Spleen (tissue), 11 donors: Measurements from ENCODE around the gene AP1G1. TPM values are rescaled to one million over a fixed set of nuclear protein-coding genes. Genes with fewer than 3 reads are reported as not detected.
A peak's percentile ranks its signal among the peaks of the same experiment; 100 is the strongest.

Experiments used
- DNase-seq: peaks from one replicate; pipeline ENCODE4 v3.0.0-alpha.2; 2020
- H3K27ac ChIP-seq, 8 donors: fragments of 200-600 bp; sonication (generic) in 7 of 8; 1 replicate in 4 of 8; 2 replicates in 4 of 8; pipeline versions ENCODE4 v1.5.0 to v1.8.0; 2016 to 2021; ENCODE audit warnings: inconsistent platforms in 4 of 8, mild to moderate bottlenecking in 4 of 8, moderate library complexity in 1 of 8
- H3K27me3 ChIP-seq, 7 donors: fragments of 200-600 bp; sonication (generic) in 6 of 7; replicated peaks in 1 of 7; 1 replicate in 4 of 7; 2 replicates in 3 of 7; pipeline versions ENCODE4 v1.5.0 to v1.8.0; 2016 to 2021; ENCODE audit warnings: inconsistent platforms in 3 of 7, mild to moderate bottlenecking in 1 of 7
- H3K36me3 ChIP-seq, 6 donors: fragments of 200-600 bp; sonication (generic) in 5 of 6; 1 replicate in 4 of 6; 2 replicates in 2 of 6; pipeline versions ENCODE4 v1.5.0 to v1.8.0; 2016 to 2021; ENCODE audit warnings: inconsistent platforms in 2 of 6
- H3K4me1 ChIP-seq, 6 donors: fragments of 200-600 bp; sonication (generic) in 5 of 6; 1 replicate in 3 of 6; 2 replicates in 3 of 6; pipeline versions ENCODE4 v1.5.0 to v1.8.0; 2016 to 2021; ENCODE audit warnings: inconsistent platforms in 3 of 6
- H3K4me3 ChIP-seq, 8 donors: fragments of 200-600 bp; sonication (generic) in 7 of 8; 1 replicate in 4 of 8; 2 replicates in 4 of 8; pipeline versions ENCODE4 v1.5.0 to v1.8.0; 2016 to 2021; ENCODE audit warnings: inconsistent platforms in 4 of 8, mild to moderate bottlenecking in 4 of 8, moderate library complexity in 2 of 8
- H3K9me3 ChIP-seq, 8 donors: fragments of 200-600 bp; sonication (generic) in 7 of 8; 1 replicate in 4 of 8; 2 replicates in 4 of 8; pipeline versions ENCODE4 v1.5.0 to v1.8.0; 2016 to 2021; ENCODE audit warnings: inconsistent platforms in 4 of 8
- POLR2A ChIP-seq, 3 donors: fragments of 450-650 bp; IDR thresholded peaks; one replicate each; pipeline ENCODE4 v1.5.1; 2017; ENCODE audit warnings: antibody characterized with exemption in 3 of 3, mild to moderate bottlenecking in 1 of 3
- POLR2AphosphoS5 ChIP-seq, 3 donors: sonication (generic); formaldehyde crosslinking; IDR thresholded peaks; one replicate each; pipeline ENCODE4 v1.5.1; 2017; ENCODE audit warnings: antibody characterized with exemption in 3 of 3
- WGBS, 5 donors: extraction: QIAGEN DNeasy Blood & Tissue Kit in 3 of 5; methylation state at CpG; one replicate each; pipeline versions ENCODE4 v1.1.5 to v1.1.7; 2013 to 2018; 5-methylcytosine and 5-hydroxymethylcytosine counted together
- intact Hi-C: fragments of 100-400 bp; cut with DNase I; formaldehyde crosslinking; loops from one replicate; pipeline ENCODE4 v1.15.0; 2023; ENCODE audit warnings: low total_unique reads
- polyA plus RNA-seq, 3 donors: library from polyadenylated mRNA; stranded (reverse); fragments of 200-250 nt; gene quantifications; one replicate each; pipeline ENCODE4 v1.2.1, GENCODE V29; 2013
- total RNA-seq, 7 donors: library from RNA; depleted of rRNA in 3 of 7; stranded (reverse); fragments of >200 nt in 3 of 7; fragmentation: NEBNext Ultra II Directional in 4 of 7; extraction: Animal tissue kit (Norgen Biotek cat#: 25700) in 4 of 7; gene quantifications; one replicate each; pipeline versions ENCODE4 v1.1.0 to v1.2.1, GENCODE V29; 2016 to 2021
- TF ChIP-seq, protein P1 (sequence below), 11 experiments: fragments of 200-600 bp in 7 of 11; fragments of 450-650 bp in 4 of 11; sonication (generic) in 4 of 11; IDR thresholded peaks in 8 of 11; conservative IDR thresholded peaks in 3 of 11; 1 replicate in 7 of 11; 2 replicates in 4 of 11; pipeline versions ENCODE4 v1.4.0 to v1.8.0; 2016 to 2021; ENCODE audit warnings: antibody characterized with exemption in 11 of 11, inconsistent platforms in 4 of 11, mild to moderate bottlenecking in 1 of 11
- donor health status: healthy with polysubstance abuse.
- donor health status: DM: no; HTN: no; CAD: no; lungs with moderate emphysema.
- donor health status: DM: no; HTN: no; CAD: no.
- donor health status: Bipolar disorder and iron deficiency.
- donor health status: healthy.
- donor health status: DM: no; HTN: no; CAD: no.
- donor health status: DM: yes; HTN: yes; CAD: no.

The AP1G1 gene
- total and polyA plus RNA-seq, 10 donors, result 11.2 to 125 (median 94.1) TPM

DNA sequence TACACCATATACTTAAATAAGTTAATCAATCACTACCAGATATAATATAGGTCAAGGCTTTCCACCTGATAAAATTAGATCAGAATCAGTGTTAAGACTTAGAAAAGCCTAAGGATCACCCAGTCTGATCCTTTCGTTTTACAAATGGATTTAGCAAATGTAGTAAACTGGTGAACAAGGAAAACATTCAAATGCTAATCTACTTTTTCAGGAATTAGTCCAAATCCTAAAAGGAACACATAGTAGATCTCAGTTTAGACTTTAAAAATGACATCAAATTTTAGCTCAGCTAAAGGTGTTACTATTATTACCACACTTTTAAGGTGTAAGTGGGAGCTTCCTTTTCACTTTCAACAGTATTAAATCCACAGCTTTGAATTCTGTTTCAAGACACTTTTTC lies 96.1 kb downstream of the AP1G1 start:
- WGBS, 5 donors, result 73 to 85% (median 80%) methylated on average over 1 of the region's 1 CpG
- intact Hi-C loops, result no loop called here
- H3K4me1 ChIP-seq, result peaks cover 0 to 11% (median 2%) of the 10 kb centered on the region in 6 donors

DNA sequence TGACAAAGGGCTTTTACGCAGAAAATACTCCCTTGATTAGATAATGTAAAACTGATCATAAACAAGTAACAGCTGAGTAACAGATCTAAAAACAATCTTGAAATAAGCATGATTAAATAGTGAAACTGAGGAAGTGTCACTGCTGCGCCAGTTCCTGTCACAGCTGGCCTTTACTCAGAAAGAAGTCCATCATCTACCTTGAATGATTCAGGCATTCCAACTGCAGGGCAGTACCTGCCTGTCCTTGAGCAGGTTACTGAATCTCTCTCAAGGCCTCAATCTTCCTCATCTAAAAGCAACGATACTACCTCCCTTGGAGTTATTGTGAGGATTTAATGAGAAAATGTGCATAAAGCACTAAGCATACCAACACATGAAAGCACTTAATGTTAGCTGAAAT lies 96.8 kb downstream of the AP1G1 start:
- Histone ChIP-seq H3K27ac (peak overlapping the region in 1 of 8 donors; percentile 21), H3K27me3 (no peaks in the 10 kb centered on the region), H3K4me3 (no peak overlapping the region), H3K4me1 (peaks cover 0 to 11% (median 2%) of the 10 kb centered on the region in 6 donors), H3K9me3 (no peaks in the 10 kb centered on the region), H3K36me3 (peaks cover 0 to 28% (median 4%) of the 10 kb centered on the region in 6 donors)
- intact Hi-C loops, result no loop called here
- DNase-seq, result no peak
- WGBS, 5 donors, result 69 to 92% (median 83%) methylated on average over 3 of the region's 3 CpGs
- TF ChIP-seq POLR2AphosphoS5 (IDR thresholded peaks at IDR 0.05), result no peak
- TF ChIP-seq, protein P1, sequence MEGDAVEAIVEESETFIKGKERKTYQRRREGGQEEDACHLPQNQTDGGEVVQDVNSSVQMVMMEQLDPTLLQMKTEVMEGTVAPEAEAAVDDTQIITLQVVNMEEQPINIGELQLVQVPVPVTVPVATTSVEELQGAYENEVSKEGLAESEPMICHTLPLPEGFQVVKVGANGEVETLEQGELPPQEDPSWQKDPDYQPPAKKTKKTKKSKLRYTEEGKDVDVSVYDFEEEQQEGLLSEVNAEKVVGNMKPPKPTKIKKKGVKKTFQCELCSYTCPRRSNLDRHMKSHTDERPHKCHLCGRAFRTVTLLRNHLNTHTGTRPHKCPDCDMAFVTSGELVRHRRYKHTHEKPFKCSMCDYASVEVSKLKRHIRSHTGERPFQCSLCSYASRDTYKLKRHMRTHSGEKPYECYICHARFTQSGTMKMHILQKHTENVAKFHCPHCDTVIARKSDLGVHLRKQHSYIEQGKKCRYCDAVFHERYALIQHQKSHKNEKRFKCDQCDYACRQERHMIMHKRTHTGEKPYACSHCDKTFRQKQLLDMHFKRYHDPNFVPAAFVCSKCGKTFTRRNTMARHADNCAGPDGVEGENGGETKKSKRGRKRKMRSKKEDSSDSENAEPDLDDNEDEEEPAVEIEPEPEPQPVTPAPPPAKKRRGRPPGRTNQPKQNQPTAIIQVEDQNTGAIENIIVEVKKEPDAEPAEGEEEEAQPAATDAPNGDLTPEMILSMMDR (IDR thresholded peaks at IDR 0.05 in 8 of 11, conservative IDR thresholded peaks at IDR 0.05 in 3 of 11), result no peak
- TF ChIP-seq POLR2A (IDR thresholded peaks at IDR 0.05), result no peak

More for the DNA sequence above, 96.1 kb downstream of the AP1G1 start:
- Histone ChIP-seq H3K27me3 (no peaks in the 10 kb centered on the region), H3K36me3 (peaks cover 0 to 28% (median 4%) of the 10 kb centered on the region in 6 donors), H3K27ac (no peak overlapping the region), H3K9me3 (no peaks in the 10 kb centered on the region), H3K4me3 (no peak overlapping the region)
- no peak for DNase-seq
- no peak for TF ChIP-seq POLR2AphosphoS5 (IDR thresholded peaks at IDR 0.05)
- TF ChIP-seq, protein P1 (IDR thresholded peaks at IDR 0.05 in 8 of 11, conservative IDR thresholded peaks at IDR 0.05 in 3 of 11), result no peak
- no peak for TF ChIP-seq POLR2A (IDR thresholded peaks at IDR 0.05)

DNA sequence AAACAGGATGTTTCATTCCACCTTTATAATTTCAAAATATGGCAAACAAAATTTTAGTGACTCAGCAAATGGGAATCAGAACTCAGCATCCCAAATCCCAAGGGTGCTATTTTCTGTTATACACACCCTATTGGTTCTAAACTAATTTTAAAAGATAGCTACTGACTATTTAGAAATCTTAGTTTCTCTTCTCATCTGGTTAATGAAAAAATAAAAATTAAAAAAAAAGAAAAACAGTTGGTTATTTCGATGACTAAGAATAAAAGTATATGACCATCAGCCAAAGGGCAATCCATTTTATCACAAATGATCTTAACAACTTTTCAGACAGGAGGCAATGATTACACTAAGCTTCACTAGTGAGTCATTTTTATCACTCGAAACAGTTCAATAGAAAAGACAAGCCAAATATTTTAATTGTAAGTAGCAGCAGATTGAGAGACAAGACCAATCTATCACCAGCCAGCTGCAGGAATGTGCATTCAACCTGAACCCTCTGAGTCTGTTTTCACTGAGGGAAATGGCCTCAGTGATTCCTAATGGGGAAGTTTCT lies 99.3 kb downstream of the AP1G1 start:
- intact Hi-C loops, result no loop called here
- Histone ChIP-seq H3K4me3 (no peak overlapping the region), H3K27me3 (no peaks in the 10 kb centered on the region), H3K27ac (peak overlapping the region in 1 of 8 donors; percentile 25), H3K4me1 (peaks cover 0 to 11% (median 2%) of the 10 kb centered on the region in 6 donors), H3K36me3 (peaks cover 0 to 17% (median 2%) of the 10 kb centered on the region in 6 donors), H3K9me3 (no peaks in the 10 kb centered on the region)
- DNase-seq, result no peak
- TF ChIP-seq POLR2A (IDR thresholded peaks at IDR 0.05) (no peak), POLR2AphosphoS5 (IDR thresholded peaks at IDR 0.05) (no peak)
- TF ChIP-seq, protein P1 (IDR thresholded peaks at IDR 0.05 in 8 of 11, conservative IDR thresholded peaks at IDR 0.05 in 3 of 11), result no peak
- WGBS, 5 donors, result 56 to 85% (median 74%) methylated on average over 2 of the region's 2 CpGs

- Histone ChIP-seq H3K4me1 (peaks cover 0 to 11% (median 2%) of the 10 kb centered on the region in 6 donors), H3K9me3 (no peaks in the 10 kb centered on the region)
- no peak for TF ChIP-seq POLR2AphosphoS5 (IDR thresholded peaks at IDR 0.05)
- TF ChIP-seq, protein P1 (IDR thresholded peaks at IDR 0.05 in 8 of 11, conservative IDR thresholded peaks at IDR 0.05 in 3 of 11), result no peak
- TF ChIP-seq POLR2A (IDR thresholded peaks at IDR 0.05), result no peak
These were observed 99.9 kb downstream of the AP1G1 start for GRCh38 chr16:71708696-71709095.

More at GRCh38 chr16:71708696-71709095, 99.9 kb downstream of the AP1G1 start:
- DNase-seq, result no peak
- 89 to 98% (median 97%) methylated on average over 2 of the region's 2 CpGs for WGBS, 5 donors
- Histone ChIP-seq H3K27ac (no peak overlapping the region), H3K4me3 (no peak overlapping the region), H3K36me3 (peaks cover 0 to 11% (median 0%) of the 10 kb centered on the region in 6 donors), H3K27me3 (no peaks in the 10 kb centered on the region)
- intact Hi-C loops, result no loop called here
